Esophagus muscularis mucosa (tissue), 4 donors: ENCODE results near the gene PTPN14.

Experiments used
- EP300 ChIP-seq: sonication (generic); formaldehyde crosslinking; IDR thresholded peaks from one replicate; pipeline ENCODE4 v1.6.1; 2017; ENCODE audit warnings: antibody characterized with exemption
- POLR2A ChIP-seq: fragments of 450-650 bp; IDR thresholded peaks from one replicate; pipeline ENCODE4 v1.6.1; 2017; ENCODE audit warnings: antibody characterized with exemption, moderate library complexity, mild to moderate bottlenecking, low read depth
- POLR2AphosphoS5 ChIP-seq, 2 donors: sonication (generic); formaldehyde crosslinking; IDR thresholded peaks; one replicate each; pipeline ENCODE4 v1.6.1; 2017; ENCODE audit warnings: antibody characterized with exemption in 2 of 2
- TF ChIP-seq, protein P1 (sequence below), 3 experiments: fragments of 200-600 bp in 2 of 3; fragments of 450-650 bp in 1 of 3; sonication (generic) in 2 of 3; IDR thresholded peaks; one replicate each; pipeline ENCODE4 v1.5.1; 2017 to 2019; ENCODE audit warnings: antibody characterized with exemption in 3 of 3, mild to moderate bottlenecking in 2 of 3, moderate library complexity in 1 of 3

DNA sequence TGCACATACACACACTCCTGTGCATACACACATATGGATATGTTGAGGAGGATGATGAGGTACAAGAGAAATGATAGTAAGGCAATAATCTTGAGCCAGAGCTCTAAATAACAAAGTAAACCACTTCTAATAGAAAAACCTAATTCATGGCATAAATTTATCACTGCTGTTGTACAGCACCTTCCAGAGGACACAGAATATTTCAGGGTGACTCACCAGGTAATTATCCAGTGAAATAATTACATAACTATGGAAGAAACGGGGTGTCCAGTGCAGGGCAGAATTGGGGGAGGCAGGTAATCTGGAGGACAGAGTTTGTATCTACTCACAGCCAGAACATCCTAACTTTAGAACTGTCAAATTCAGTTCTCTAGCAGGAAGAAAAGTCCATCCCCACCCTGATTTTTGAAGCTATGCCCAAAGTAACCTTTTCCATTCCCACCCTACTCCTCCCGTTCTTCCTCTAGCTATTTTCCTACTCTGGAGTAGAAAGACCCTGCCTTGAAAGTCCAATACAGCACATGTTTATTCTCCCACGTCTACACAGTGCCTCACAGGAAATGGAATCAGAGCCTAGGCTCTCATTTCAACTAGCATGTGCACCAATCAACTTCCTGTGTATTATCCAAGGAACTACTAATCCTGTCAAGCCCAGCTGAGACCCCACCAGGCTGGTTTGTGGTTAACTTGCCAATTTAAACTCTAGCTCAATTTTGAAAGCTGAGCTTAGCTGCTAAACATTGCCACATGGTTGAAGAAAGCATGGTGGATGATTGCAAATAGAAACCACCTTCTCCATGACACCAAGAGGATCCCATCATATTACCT, 96.6 kb downstream of the PTPN14 start:
- no peak for TF ChIP-seq EP300
- TF ChIP-seq, protein P1, sequence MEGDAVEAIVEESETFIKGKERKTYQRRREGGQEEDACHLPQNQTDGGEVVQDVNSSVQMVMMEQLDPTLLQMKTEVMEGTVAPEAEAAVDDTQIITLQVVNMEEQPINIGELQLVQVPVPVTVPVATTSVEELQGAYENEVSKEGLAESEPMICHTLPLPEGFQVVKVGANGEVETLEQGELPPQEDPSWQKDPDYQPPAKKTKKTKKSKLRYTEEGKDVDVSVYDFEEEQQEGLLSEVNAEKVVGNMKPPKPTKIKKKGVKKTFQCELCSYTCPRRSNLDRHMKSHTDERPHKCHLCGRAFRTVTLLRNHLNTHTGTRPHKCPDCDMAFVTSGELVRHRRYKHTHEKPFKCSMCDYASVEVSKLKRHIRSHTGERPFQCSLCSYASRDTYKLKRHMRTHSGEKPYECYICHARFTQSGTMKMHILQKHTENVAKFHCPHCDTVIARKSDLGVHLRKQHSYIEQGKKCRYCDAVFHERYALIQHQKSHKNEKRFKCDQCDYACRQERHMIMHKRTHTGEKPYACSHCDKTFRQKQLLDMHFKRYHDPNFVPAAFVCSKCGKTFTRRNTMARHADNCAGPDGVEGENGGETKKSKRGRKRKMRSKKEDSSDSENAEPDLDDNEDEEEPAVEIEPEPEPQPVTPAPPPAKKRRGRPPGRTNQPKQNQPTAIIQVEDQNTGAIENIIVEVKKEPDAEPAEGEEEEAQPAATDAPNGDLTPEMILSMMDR (IDR thresholded peaks at IDR 0.05) = no peak
- no peak for TF ChIP-seq POLR2AphosphoS5 (IDR thresholded peaks at IDR 0.05)
- TF ChIP-seq POLR2A = no peak
